ENCODE data around the gene EOLA2.
"Not testable (repeated sequence)": the region's sequence is repeated elsewhere in the genome, so short reads cannot be mapped to it uniquely, and the experiment has no call there.

The EOLA2 gene

GRCh38 chrX:149908308-149908707 lies 30.0 kb downstream of the EOLA2 start:
- DNase-seq (ENCODE audit: extremely low spot score), result no peak
- ChIA-PET CTCF (interaction anchor here (1.2 kb wide), 1 partner anchor 40 kb away, joined by 3 read pairs; no protein-coding TSS in a partner anchor), POLR2A (no interaction called here)
- TF ChIP-seq CTCF (IDR thresholded peaks at IDR 0.05; ENCODE audit: control extremely low read depth, extremely low read depth, low read depth, missing control alignments), result no peak

GRCh38 chrX:149903889-149904748 lies 34.2 kb downstream of the EOLA2 start:
- DNase-seq (ENCODE audit: extremely low spot score), result no peak
- TF ChIP-seq CTCF (IDR thresholded peaks at IDR 0.05; ENCODE audit: control extremely low read depth, extremely low read depth, low read depth, missing control alignments), result no peak
- ChIA-PET POLR2A (interaction anchor here (0.7 kb wide), 1 partner anchor 13 kb away, joined by 3 read pairs; no protein-coding TSS in a partner anchor), CTCF (interaction anchor here (0.6 to 1.8 kb wide), 3 partner anchors 32 to 105 kb away, joined by 3 to 6 read pairs (median 4); partner anchors contain the start of gene EOLA2)

- no peak for DNase-seq (ENCODE audit: extremely low spot score)
- CTCF ChIA-PET, result interaction anchor here (1.2 to 1.7 kb wide), 2 partner anchors 11 kb away, joined by 4 to 5 read pairs; no protein-coding TSS in a partner anchor
- TF ChIP-seq CTCF (IDR thresholded peaks at IDR 0.05; ENCODE audit: control extremely low read depth, extremely low read depth, low read depth, missing control alignments), result no peak
- POLR2A ChIA-PET, result no interaction called here
Observed at GRCh38 chrX:149898554-149898953, 39.7 kb downstream of the EOLA2 start.

GRCh38 chrX:149890828-149891227 lies 47.5 kb downstream of the EOLA2 start:
- DNase-seq (ENCODE audit: extremely low spot score); POLR2A ChIA-PET; CTCF ChIA-PET: not testable (repeated sequence)
